Jurkat, Clone E6-1 (cell line): Measurements from ENCODE around the gene SHC3.

Experiments used
- DNase-seq: peaks from one replicate; pipeline ENCODE4 v3.0.0-alpha.2; 2011; ENCODE audit warnings: low read depth, low spot score
- H3K4me3 ChIP-seq: 2 replicates; pipeline ENCODE4 v1.5.1; 2011; ENCODE audit warnings: mild to moderate bottlenecking, low read length, control low read depth, moderate library complexity

The SHC3 gene

DNA sequence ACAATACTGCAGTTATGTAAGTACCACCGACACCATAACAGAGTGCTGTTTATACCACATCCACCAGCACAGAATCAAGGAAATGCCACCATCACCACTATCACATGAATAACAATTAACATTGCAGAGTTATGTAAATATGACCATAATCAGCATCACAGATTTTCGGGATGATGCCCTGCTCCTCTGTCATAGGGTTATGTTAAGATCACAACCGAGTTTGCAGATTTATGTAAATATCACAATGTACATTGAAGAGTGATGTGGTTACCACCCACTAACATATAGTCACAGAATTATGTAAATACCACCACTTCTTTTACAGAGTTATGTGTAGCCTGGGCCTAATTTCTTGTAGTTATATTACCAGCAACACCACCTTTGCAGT, 61.8 kb downstream of the SHC3 start:
- DNase-seq, result no peak
- H3K4me3 ChIP-seq, result no peak overlapping the region

DNA sequence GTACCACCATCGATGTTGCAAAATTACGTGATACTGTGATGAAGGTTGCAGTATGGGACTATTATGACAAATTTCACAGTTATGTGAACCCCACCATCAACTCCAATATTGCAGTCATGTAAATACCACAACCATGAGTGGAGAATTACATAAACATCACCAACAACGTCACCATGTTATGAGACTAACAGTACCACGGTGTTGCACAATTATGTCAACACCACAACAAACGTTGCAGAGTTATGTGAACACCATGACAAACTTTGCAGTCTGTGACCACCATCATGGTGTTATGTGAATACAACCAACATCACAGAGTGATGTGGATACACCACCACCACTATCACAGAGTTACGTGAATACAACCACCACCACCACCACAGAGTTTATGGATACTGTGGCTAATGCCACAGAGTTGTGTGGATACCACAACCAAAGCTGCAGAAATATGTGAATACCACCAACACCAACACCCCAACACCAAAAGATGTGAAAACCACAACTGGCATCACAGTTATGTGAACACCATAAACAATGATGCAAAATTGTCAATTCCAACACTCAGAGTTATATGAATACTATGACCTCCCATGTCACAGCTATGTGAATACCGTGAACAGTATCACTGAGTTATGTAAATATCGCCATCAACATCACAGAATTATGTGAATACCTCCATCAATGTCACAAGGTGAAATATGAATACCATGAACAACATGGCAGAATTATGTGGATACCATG, 62.4 kb downstream of the SHC3 start:
- no peak overlapping the region for H3K4me3 ChIP-seq
- no peak for DNase-seq

DNA sequence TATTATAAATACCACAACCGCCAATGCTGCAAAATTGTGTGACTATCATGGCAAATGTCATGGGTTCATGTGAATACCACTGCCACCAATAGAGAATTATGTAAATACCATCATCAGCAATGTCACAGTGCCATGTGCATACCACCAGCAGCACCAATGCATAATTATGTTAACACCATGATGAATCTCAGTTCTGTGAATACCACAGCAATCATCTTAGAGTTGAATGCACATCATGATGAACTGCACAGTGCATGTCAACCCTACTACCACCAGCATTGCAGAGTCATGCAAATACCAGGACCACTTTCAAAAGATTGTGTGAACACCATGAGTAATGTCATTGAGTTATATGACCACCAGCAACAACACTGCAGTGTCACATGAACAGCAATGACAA, 63.2 kb downstream of the SHC3 start:
- no peak overlapping the region for H3K4me3 ChIP-seq
- no peak for DNase-seq

DNA sequence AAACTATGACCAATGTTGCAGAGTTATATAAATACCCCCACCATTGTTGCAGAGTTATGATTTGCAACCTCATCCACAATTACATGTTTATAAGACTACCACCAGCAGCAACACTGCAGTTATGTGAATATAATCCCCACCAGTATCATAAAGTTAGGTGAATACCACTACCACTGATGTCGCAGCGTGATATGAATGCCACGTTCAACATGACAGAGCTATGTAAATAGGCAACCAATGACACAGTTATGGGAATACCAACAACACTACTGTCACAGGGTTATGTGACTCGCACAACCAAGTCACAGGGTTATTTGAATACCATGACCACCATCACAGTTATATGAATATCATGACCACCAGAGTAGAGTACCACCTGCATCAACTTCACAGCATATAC, 63.9 kb downstream of the SHC3 start:
- no peak overlapping the region for H3K4me3 ChIP-seq
- no peak for DNase-seq

DNA sequence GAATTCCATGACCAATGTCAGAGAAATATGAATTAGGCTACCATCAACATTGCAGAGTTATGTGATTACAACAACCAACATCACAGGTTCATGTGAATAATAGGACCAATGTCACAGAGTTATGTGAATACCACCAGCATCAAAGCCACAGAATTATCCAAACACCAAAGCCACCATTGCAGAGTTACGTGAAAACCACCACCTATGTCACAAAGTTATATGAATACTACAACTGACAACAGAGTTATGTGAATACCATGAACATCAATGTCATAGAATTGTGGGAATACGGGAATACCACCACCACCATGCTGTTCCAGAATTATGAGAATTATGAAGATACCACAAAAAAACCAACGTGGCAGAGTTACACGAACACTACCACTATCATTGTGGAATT, 64.8 kb downstream of the SHC3 start:
- H3K4me3 ChIP-seq, result no peak overlapping the region
- no peak for DNase-seq

DNA sequence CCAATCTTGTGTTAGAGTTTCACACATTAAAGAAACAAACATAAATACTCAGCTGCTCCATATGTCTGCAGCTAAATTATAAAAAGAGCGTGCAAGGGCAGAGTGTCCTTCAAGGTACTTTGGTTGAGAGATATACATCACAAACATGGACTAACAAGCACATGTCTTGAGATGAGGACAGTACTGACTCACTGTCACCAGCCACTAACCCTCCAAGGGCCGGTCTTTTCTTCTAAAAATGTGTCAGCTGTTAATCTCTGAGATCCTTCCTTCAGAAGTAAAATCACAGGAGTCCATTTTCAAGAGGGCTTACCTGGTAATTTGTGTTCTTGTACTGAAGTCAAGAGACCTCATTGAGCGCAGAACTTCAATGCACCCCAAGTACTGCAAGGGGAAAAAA, 66.4 kb downstream of the SHC3 start:
- no peak overlapping the region for H3K4me3 ChIP-seq
- no peak for DNase-seq

DNA sequence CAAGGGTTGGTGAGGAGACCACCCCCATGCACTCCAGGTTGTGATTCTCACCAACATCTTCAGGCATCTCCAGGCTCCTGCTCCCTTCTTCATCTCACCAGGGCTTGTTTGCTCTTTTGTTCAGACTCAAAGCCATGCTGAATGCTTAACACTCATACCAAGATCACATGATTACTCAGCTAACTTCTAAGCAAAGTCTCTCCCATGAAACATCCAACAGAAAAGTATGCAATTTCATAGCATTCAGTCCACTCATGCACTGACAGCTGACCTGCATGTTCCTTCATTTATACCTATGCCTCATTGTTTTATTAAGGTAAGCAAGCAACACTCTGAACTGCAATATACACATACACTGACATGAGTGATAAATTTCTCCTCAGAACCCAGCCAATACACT, 69.0 kb downstream of the SHC3 start:
- DNase-seq, result no peak
- H3K4me3 ChIP-seq, result no peak overlapping the region

DNA sequence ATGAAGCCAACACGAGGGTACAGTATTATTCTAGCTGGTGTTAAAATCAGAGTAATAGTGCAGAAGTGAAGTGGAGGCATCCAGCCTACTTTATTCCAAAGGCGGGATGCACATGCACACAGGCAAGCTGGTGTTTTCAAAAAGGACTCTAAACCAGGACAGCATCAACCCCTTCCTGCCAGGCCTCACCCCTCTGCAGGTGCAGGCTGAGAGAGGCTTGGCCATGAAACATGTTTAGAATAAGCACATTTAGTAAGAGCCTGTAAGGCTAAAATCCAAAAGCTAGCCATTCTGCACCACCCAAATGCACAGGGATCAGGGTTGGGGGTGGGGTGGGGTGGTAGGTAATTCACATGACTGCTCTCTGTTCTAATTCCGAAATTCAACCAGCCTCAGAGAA, 71.2 kb downstream of the SHC3 start:
- no peak for DNase-seq
- H3K4me3 ChIP-seq, result no peak overlapping the region

DNA sequence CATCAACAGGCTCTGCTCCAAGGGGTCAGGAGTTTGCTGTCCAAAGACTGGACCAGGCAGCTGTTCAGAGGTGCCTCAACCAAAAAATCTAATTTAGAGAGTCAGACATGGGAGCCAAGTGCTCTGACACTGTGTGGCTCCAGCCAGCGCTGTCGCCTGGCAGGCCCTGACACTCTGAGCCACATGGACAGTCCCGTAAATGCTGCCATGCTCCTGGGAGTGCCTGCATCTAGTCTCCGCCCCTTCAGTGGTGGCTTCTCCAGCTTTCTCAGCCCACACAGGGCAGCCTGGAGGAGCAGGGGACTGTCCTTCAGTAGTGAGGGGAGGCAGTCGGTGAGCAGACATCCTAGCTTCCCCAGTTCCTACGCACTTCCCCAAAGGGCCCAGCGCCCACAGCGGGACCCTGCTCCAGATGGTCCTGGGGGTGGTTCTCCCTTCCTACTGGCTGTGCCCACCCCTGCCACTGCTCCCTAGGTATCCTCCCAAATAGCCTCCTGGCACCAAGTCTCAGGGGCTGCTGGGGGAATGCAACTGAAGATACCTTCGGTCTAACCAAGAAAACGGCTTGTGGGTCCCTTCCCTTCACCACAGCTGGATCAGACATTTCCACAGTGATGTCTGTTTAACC, 72.3 kb downstream of the SHC3 start:
- H3K4me3 ChIP-seq, result no peak overlapping the region
- DNase-seq, result no peak

DNA sequence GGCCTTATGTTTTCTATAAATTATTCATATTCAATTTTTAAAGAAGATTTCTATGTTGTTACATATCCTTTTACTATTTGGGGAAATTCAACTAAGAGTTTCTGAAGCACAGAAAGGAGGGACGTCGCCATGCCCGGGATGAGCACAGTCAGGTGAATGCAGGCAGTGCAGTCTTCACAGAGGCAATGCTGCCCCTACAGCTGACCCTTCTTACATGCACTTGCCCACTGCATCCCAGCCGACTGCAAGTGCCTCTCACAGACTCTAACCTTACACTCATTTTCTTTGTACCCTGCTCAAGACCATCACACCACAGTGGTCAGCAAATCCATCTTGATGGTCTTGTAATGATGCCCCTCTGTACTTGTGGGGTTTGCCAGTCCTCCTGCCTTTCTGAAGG, 73.8 kb downstream of the SHC3 start:
- H3K4me3 ChIP-seq, result no peak overlapping the region
- no peak for DNase-seq

DNA sequence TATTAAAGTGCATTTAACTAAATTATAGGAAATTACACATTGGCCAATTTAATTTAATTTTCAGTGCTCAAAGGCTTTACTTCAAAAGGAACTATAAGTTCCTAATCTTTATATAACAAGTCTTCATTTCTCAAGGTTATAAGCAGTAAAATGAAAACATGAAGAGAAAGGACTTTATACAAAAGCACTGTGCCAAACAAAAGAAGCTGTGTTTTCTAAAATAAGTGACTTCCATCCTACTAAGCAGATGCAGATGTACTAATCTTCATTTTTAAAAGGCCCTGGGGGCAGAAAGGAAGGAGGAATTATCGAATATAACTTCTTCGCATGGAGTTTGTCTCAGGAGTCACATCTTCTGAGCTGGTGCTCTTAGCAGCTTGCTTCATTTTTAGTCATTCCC, 81.4 kb downstream of the SHC3 start:
- DNase-seq, result no peak
- no peak overlapping the region for H3K4me3 ChIP-seq

DNA sequence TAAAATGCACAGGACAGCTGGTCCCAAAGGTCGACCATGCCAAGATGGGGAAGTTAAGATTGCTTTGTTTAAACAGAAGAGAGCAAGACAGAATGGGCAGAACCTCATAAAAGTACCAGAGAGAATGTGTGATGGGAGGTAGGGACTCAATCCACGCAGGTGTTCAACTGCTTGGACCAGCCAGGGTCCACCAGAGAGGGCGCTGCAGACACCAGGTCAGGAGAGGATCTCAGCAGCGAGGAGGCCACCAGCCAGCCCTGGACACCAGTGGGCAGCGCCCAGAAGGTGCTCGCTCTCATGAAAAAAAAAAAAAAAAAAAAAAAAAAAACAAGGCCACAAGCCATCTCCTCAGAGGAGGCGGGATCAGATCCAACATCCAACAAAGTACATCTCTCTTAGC, 81.8 kb downstream of the SHC3 start:
- H3K4me3 ChIP-seq, result no peak overlapping the region
- no peak for DNase-seq

DNA sequence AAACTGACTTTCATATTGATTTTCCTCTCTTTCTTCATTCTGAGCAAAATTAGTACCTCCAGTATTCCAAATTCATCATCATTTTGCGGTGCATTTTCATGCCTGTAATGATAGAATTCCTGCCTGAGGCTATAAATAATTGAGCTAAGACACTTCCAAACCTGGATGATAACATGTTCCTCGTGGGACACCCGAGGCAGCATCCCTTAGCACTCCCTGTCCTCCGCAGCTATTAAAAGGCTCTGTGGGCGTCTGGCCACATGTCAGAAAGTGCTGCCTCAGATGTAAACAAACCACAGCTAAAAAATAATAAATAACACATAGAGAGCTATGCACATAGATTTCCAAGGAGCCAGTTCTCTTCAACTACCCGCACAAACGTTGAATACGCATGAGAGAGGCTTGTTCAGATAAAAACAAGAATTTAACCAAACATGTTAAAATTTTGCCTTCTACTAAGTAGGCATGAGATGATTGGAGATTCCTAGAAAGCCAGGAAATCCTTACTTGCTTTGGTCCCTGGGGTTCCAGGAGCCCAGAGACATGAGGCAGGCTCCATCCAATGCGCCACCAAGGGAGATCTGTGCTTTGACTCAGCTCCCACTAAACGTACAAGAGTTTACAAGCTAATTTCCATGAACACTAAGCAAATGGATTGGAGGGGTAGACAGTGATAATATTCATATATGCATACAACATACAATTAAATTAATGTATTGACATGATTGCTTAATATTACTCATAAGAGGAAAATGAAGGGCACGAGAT, 82.7 kb downstream of the SHC3 start:
- H3K4me3 ChIP-seq, result no peak overlapping the region
- DNase-seq, result no peak

DNA sequence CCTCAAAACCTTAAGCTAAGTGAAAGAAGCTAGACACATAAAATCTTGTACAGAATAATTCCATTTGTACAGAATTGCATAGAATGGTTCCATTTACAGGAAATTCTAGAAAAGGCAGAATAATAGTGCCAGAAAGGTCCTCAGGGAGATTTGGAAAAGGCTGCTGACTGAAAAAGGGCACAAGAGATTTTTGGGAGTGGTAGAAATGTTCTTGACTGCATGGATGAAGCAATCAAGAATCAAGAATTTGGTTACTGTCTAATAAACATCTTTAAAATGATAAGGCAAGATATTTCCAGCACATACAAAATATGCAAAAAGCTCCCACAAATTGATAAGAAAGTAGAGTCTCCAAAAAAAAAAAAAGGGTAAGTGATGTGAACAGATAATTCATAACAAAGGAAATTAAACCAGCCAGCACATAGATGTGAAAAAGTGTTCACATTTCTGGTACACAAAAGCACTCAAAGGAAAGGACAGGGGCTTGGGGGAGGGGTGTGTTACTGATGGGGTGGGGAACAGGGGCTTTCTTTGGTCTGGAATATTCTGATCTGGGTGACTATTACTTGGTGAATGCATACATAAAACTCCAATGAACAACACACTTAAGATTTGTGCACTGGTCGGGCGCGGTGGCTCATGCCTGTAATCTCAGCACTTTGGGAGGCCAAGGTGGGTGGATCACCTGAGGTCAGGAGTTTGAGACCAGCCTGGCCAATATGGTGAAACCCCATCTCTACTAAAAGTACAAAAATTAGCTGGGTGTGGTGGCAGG, 85.2 kb downstream of the SHC3 start:
- H3K4me3 ChIP-seq, result no peak overlapping the region
- DNase-seq, result no peak

DNA sequence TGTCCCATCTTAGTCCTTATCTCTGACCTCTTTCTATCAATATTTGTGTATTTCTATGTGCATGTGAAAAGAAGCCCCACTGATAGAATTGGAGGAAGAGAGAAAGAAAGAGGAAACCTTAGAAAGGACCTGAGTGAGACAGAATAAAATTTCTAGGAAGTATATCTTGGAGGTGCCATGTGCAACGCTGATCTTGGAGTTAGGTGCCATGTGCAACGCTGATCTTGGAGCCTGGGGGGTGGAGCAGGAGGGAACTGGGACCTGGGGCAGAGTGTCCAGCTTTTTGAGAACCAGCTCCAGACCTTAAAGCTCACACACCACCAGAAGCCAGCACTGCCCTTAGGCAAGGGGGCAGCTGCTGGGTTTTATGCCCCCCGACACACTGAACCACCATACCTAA, 89.4 kb downstream of the SHC3 start:
- no peak overlapping the region for H3K4me3 ChIP-seq
- no peak for DNase-seq

DNA sequence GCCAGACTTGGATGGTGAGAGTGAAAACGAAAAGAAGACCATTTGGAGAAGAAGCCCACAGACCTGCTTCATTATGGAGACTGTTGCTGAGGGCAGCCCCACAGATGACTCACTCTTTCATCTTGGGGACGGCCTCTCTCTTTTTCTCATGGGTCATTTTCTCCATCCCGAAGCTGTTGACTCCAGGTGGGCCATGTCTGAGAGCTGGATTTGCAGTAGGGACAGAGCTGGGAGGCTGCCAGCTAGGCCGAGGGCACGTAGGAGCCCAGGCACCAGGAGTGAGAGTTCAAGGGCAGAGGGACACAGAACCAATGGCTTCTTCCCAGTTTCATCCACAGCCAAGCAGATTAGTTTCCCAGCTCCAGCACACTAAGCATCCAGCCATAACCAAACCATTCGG, 95.0 kb downstream of the SHC3 start:
- no peak overlapping the region for H3K4me3 ChIP-seq
- DNase-seq, result no peak

DNA sequence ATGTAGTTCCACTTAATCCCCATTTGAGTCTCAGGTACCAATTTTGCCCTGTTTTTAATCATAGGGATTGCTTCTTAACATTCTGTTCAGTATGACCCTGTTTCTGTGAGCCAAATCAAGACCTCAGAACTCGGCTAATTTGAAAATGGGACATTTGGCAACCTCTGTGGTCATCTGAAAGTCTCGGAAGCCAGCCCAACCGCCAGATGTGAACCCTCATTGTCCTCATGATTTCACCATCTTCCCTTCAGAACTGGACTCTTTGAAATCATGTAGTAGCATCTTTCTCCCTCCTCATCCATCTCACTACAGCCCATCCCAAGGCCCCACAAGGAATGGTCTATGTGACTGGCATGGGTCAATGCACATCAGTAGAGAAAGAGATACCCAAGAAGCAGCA, 98.4 kb downstream of the SHC3 start:
- H3K4me3 ChIP-seq, result no peak overlapping the region
- DNase-seq, result no peak

DNA sequence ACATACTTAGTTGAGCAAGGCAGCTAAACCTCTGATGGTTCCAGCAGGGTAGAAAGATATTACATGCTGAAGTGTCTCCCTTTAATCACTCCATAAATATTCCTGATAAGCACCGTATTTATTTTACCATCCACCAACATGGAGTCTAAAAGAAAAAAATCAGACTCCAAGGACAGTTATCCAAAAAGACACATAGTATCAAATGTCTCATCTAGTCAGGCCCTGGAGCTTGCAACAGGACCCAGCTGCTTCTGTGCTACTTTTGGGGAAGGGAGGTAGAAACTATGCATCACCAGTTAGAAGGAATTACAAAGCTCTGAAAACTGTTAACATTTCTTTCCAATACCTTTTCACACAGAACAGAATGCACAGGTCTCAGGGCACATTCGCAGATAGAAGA, 99.2 kb downstream of the SHC3 start:
- no peak overlapping the region for H3K4me3 ChIP-seq
- DNase-seq, result no peak

DNA sequence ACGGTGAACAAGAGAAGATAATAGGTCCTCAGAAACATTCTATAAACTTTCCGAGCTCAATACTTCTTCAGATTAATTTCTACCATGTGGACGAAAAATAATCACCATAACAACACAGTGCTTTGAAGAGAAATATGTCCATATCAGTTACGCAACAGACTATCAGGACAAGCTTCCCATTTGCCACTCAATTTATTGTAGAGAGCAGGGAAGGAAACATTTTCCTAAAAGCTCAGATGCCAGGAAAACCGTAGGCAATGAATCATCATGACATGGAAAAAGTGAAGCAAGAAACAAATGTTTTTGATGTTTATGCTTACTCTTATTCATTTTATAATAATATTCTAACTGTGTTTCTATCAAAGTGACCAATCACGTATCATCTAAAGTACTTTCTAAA, 99.8 kb downstream of the SHC3 start:
- no peak for DNase-seq

DNA sequence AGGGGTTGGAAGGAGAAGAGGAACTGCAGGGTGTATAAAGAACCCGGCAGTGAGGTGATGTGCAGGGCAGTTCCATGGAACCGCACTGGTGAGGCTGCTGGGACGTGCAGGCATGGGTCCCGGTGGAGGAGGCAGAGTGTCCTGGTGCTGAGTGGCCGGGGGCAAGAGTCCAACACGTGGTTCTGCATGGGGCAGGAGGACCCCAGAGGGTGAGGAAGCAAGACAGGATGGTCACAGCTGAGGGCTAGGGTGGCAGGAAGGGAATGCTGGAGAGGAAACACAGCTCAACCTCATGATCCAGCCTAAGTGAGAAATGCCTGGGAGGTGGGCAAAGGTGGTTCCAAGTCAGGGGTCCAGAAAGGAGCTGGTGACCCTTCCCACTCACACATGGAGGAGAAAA, 100.2 kb downstream of the SHC3 start:
- no peak overlapping the region for H3K4me3 ChIP-seq
- DNase-seq, result no peak

More for the DNA sequence above, 99.8 kb downstream of the SHC3 start:
- no peak overlapping the region for H3K4me3 ChIP-seq
